Nephron (organoid): ENCODE data around the gene CBX4.
A peak's percentile ranks its signal among the peaks of the same experiment; 100 is the strongest.

ENCODE experiments used
- H3K27ac Mint-ChIP-seq, 3 experiments: 2 replicates each; pipeline ENCODE4 v1.8.0; 2020; ENCODE audit warnings: mixed read lengths in 3 of 3, mild to moderate bottlenecking in 2 of 3, moderate library complexity in 1 of 3
- H3K27me3 Mint-ChIP-seq: 2 replicates; pipeline ENCODE4 v1.8.0; 2021; ENCODE audit warnings: low read depth, mild to moderate bottlenecking, moderate library complexity, mixed read lengths
- H3K36me3 Mint-ChIP-seq: 2 replicates; pipeline ENCODE4 v1.8.0; 2020; ENCODE audit warnings: low read depth, mixed read lengths
- H3K4me1 Mint-ChIP-seq: 2 replicates; pipeline ENCODE4 v1.8.0; 2020; ENCODE audit warnings: mixed read lengths
- H3K4me3 Mint-ChIP-seq, 3 experiments: 2 replicates each; pipeline ENCODE4 v1.8.0; 2020; ENCODE audit warnings: mild to moderate bottlenecking in 3 of 3, mixed read lengths in 3 of 3, moderate library complexity in 2 of 3
- H3K9me3 Mint-ChIP-seq: 2 replicates; pipeline ENCODE4 v1.8.0; 2020; ENCODE audit warnings: mixed read lengths
- TF ChIP-seq, protein P1 (sequence below), 3 experiments: fragments of 200-600 bp; sonication (generic); IDR thresholded peaks; one replicate each; pipeline ENCODE4 v1.5.0; 2021; ENCODE audit warnings: antibody characterized with exemption in 3 of 3; ENCODE audit not compliant: unreplicated experiment in 3 of 3

CBX4 gene

GRCh38 chr17:79830303-79830702, 8.9 kb downstream of the CBX4 start:
- no peak overlapping the region for H3K27ac Mint-ChIP-seq
- peaks cover 63% of the 10 kb centered on the region for H3K27me3 Mint-ChIP-seq
- peaks cover 52% of the 10 kb centered on the region for H3K4me1 Mint-ChIP-seq
- peaks cover 16% of the 10 kb centered on the region for H3K36me3 Mint-ChIP-seq
- H3K9me3 Mint-ChIP-seq: no peaks in the 10 kb centered on the region
- H3K4me3 Mint-ChIP-seq: no peak overlapping the region
- TF ChIP-seq, protein P1, sequence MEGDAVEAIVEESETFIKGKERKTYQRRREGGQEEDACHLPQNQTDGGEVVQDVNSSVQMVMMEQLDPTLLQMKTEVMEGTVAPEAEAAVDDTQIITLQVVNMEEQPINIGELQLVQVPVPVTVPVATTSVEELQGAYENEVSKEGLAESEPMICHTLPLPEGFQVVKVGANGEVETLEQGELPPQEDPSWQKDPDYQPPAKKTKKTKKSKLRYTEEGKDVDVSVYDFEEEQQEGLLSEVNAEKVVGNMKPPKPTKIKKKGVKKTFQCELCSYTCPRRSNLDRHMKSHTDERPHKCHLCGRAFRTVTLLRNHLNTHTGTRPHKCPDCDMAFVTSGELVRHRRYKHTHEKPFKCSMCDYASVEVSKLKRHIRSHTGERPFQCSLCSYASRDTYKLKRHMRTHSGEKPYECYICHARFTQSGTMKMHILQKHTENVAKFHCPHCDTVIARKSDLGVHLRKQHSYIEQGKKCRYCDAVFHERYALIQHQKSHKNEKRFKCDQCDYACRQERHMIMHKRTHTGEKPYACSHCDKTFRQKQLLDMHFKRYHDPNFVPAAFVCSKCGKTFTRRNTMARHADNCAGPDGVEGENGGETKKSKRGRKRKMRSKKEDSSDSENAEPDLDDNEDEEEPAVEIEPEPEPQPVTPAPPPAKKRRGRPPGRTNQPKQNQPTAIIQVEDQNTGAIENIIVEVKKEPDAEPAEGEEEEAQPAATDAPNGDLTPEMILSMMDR (IDR thresholded peaks at IDR 0.05; ENCODE audit: unreplicated experiment in 3 of 3): no peak

GRCh38 chr17:79829457-79829856, 9.8 kb downstream of the CBX4 start:
- no peak overlapping the region for H3K4me3 Mint-ChIP-seq
- peak overlapping the region in 1 of 3 experiments; percentile 34 for H3K27ac Mint-ChIP-seq
- H3K4me1 Mint-ChIP-seq: peaks cover 47% of the 10 kb centered on the region
- H3K36me3 Mint-ChIP-seq: peaks cover 11% of the 10 kb centered on the region
- peaks cover 2% of the 10 kb centered on the region for H3K9me3 Mint-ChIP-seq
- H3K27me3 Mint-ChIP-seq: peaks cover 60% of the 10 kb centered on the region
- TF ChIP-seq, protein P1 (IDR thresholded peaks at IDR 0.05; ENCODE audit: unreplicated experiment in 3 of 3): no peak

DNA sequence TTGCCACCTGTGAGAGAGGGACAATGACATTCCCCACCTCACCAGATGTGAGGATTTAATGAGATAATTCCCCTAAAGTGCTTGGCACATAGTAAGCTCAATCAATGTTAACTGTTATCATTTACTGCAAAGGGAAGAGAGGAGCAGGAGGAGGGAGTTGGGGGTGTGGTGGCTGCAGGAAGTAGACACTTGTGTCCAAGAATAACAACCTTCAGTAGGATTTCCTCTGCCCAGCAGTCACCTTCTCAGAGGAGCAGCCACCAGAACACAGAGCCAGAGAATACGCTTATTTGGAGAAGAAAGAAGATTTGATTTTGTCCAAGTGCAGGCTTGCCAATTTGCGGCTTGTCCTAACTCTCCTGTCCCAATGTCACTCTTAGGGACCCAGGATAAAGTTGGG, 10.2 kb downstream of the CBX4 start:
- Mint-ChIP-seq H3K27me3 (peaks cover 56% of the 10 kb centered on the region), H3K9me3 (peaks cover 4% of the 10 kb centered on the region), H3K36me3 (peaks cover 11% of the 10 kb centered on the region), H3K27ac (peak overlapping the region in 2 of 3 experiments; percentile 1 to 34), H3K4me1 (peaks cover 47% of the 10 kb centered on the region), H3K4me3 (no peak overlapping the region)
- TF ChIP-seq, protein P1 (IDR thresholded peaks at IDR 0.05; ENCODE audit: unreplicated experiment in 3 of 3): no peak

DNA sequence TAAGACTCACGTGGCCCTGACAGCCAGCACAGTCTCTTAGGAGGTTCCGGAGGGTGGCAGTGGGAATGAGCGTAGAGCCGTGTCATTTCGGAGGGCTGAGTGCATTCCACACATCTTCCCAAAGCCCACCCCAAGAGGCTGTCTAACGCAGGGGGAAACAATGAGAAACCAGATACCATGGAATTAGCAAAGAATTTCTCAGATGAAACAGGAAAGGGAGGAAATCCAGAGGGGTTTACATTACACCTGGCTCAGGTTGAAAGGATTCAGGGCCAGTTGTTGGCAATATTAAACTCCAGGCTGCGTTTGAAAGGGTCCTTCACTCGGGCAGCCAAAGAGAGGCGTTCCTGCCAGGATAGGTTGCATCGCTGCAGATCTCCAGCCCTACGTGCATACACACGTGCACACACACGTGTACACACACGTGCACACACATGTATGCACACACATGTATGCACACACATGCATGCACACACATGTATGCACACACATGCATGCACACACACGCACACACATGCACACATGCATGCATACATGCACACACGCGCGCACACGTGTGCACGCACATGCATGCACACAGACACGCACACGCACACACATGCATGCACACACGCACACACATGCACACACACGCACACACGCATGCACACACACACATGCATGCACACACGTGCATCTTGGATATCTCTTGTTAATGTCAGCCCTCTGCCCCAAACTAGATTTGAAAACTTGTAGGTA, 12.2 kb downstream of the CBX4 start:
- H3K9me3 Mint-ChIP-seq: peaks cover 4% of the 10 kb centered on the region
- TF ChIP-seq, protein P1 (IDR thresholded peaks at IDR 0.05; ENCODE audit: unreplicated experiment in 3 of 3): no peak
- peaks cover 4% of the 10 kb centered on the region for H3K36me3 Mint-ChIP-seq
- peaks cover 66% of the 10 kb centered on the region for H3K27me3 Mint-ChIP-seq
- H3K4me3 Mint-ChIP-seq: peak overlapping the region in 1 of 3 experiments; percentile 6
- peaks cover 39% of the 10 kb centered on the region for H3K4me1 Mint-ChIP-seq
- H3K27ac Mint-ChIP-seq: peak overlapping the region; percentile 25 to 77 (median 68)

GRCh38 chr17:79826204-79826680, 13.0 kb downstream of the CBX4 start:
- peak overlapping the region; percentile 25 to 77 (median 68) for H3K27ac Mint-ChIP-seq
- peaks cover 4% of the 10 kb centered on the region for H3K36me3 Mint-ChIP-seq
- H3K9me3 Mint-ChIP-seq: peaks cover 4% of the 10 kb centered on the region
- TF ChIP-seq, protein P1 (IDR thresholded peaks at IDR 0.05; ENCODE audit: unreplicated experiment in 3 of 3): no peak
- peaks cover 66% of the 10 kb centered on the region for H3K27me3 Mint-ChIP-seq
- H3K4me1 Mint-ChIP-seq: peaks cover 34% of the 10 kb centered on the region
- H3K4me3 Mint-ChIP-seq: peak overlapping the region in 1 of 3 experiments; percentile 35

DNA sequence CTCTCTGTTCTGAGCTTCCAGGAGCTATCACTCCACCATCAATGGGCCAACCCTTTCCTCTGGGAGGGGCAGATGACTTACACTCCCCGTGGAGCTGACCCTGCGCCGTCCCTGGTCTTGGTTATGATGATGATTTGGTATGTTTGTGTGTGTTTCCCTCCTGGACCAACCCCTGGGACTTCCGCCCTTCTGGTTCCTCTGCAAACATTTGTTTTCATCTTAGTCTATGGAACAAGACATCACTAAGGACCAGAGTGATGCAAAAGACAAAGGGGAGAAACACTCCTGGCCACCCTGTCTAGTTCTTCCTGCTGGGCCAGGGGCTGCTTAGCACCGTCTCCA, 13.7 kb downstream of the CBX4 start:
- Mint-ChIP-seq H3K27me3 (peaks cover 66% of the 10 kb centered on the region), H3K4me1 (peaks cover 34% of the 10 kb centered on the region), H3K4me3 (no peak overlapping the region), H3K27ac (no peak overlapping the region), H3K36me3 (peaks cover 4% of the 10 kb centered on the region), H3K9me3 (peaks cover 4% of the 10 kb centered on the region)
- TF ChIP-seq, protein P1 (IDR thresholded peaks at IDR 0.05; ENCODE audit: unreplicated experiment in 3 of 3): no peak
